ENCODE measurements around the gene DICER1.
"Not testable (repeated sequence)": the region's sequence is repeated elsewhere in the genome, so short reads cannot be mapped to it uniquely, and the experiment has no call there.

The DICER1 gene, protein sequence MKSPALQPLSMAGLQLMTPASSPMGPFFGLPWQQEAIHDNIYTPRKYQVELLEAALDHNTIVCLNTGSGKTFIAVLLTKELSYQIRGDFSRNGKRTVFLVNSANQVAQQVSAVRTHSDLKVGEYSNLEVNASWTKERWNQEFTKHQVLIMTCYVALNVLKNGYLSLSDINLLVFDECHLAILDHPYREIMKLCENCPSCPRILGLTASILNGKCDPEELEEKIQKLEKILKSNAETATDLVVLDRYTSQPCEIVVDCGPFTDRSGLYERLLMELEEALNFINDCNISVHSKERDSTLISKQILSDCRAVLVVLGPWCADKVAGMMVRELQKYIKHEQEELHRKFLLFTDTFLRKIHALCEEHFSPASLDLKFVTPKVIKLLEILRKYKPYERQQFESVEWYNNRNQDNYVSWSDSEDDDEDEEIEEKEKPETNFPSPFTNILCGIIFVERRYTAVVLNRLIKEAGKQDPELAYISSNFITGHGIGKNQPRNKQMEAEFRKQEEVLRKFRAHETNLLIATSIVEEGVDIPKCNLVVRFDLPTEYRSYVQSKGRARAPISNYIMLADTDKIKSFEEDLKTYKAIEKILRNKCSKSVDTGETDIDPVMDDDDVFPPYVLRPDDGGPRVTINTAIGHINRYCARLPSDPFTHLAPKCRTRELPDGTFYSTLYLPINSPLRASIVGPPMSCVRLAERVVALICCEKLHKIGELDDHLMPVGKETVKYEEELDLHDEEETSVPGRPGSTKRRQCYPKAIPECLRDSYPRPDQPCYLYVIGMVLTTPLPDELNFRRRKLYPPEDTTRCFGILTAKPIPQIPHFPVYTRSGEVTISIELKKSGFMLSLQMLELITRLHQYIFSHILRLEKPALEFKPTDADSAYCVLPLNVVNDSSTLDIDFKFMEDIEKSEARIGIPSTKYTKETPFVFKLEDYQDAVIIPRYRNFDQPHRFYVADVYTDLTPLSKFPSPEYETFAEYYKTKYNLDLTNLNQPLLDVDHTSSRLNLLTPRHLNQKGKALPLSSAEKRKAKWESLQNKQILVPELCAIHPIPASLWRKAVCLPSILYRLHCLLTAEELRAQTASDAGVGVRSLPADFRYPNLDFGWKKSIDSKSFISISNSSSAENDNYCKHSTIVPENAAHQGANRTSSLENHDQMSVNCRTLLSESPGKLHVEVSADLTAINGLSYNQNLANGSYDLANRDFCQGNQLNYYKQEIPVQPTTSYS (N-terminal part only)

DNA sequence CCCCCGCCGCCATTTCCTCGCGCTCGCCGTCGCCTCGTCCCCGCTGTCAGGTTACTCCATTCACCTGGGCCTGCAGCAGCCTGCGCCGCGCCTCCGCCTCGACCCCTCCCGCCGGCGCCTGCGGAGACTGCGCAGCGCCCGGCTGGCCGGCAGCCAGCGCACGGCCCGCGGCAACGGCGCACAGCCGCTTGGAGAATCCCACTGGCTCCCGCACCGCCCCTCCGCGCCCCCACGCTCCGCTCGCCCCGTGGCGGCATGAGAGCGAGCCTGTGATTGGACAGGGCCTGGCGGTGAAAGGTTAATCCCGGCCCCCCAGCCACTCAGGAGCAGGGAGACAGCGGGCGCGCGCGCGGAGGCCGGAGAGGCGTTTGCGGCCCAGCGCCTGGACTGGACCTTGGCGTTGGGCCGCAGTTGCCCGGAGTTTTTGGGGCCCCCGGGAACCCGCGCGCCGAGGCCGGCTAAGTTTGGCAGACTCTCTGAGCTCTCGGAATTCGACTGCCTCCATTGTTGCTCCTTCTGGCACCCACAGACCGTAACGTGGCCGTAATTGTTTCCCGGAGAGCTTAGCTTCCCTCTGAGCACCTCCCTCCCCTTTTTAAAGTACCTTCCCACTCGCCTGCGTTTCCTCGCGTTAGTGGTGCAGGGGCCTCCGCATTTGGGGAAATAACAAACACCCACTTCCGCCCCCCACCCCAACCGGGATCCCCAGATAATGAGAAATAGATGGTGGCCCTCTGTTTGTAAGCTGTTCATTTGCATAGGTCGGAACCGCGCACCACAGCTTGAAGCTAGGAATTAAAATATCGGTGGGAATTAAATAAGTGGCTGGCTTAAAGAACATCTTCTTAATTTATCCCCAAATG, at the start of gene DICER1:
TSS of gene DICER1 (minus strand) at position 203 of the 863 bp plus-strand sequence. CDS start 24,071 bp downstream, outside the sequence.
- Histone ChIP-seq H3K4me3 (ENCODE audit: low read depth in 1 of 2, low read length in 1 of 2) (peak within 1 kb of the TSS; percentile 89), H3K27me3 (no peaks in the 10 kb centered on the region), H3K36me3 (no peaks in the 10 kb centered on the region), H3K9me3 (no peaks in the 10 kb centered on the region), H3K4me1 (ENCODE audit: control insufficient read depth in 1 of 2, insufficient read depth in 1 of 2, low read depth in 1 of 2, low read length in 1 of 2) (peaks cover 35 to 38% of the 10 kb centered on the region in 2 experiments), H3K27ac (peak within 1 kb of the TSS; percentile 98)
- TF ChIP-seq, protein P1, sequence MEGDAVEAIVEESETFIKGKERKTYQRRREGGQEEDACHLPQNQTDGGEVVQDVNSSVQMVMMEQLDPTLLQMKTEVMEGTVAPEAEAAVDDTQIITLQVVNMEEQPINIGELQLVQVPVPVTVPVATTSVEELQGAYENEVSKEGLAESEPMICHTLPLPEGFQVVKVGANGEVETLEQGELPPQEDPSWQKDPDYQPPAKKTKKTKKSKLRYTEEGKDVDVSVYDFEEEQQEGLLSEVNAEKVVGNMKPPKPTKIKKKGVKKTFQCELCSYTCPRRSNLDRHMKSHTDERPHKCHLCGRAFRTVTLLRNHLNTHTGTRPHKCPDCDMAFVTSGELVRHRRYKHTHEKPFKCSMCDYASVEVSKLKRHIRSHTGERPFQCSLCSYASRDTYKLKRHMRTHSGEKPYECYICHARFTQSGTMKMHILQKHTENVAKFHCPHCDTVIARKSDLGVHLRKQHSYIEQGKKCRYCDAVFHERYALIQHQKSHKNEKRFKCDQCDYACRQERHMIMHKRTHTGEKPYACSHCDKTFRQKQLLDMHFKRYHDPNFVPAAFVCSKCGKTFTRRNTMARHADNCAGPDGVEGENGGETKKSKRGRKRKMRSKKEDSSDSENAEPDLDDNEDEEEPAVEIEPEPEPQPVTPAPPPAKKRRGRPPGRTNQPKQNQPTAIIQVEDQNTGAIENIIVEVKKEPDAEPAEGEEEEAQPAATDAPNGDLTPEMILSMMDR (IDR thresholded peaks at IDR 0.05) = peak; percentile 37

DNA sequence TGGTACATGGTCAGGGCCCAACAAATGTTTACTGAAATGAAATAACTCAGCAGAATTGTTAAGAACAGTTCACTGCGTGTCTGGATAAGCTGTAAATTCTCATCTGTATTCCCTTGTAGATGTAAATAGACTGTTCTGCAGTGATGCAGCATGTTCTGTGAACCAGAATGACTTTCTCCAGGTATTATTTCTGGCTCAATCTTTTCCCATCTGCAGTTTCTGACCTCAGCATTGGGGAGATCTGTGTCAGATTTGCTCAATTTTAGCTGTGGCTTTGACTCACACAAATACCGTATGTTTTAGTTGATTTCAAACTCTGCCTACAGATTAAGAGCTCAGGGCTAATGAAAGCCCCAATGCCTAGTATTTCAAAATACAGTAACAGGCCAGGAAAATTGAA, 49.2 kb upstream of the DICER1 start:
- H3K4me3 ChIP-seq (ENCODE audit: low read depth in 1 of 2, low read length in 1 of 2) = no peak overlapping the region
- no peak overlapping the region for H3K27ac ChIP-seq
- TF ChIP-seq, protein P1 (IDR thresholded peaks at IDR 0.05) = no peak
- no peaks in the 10 kb centered on the region for H3K4me1 ChIP-seq (ENCODE audit: control insufficient read depth in 1 of 2, insufficient read depth in 1 of 2, low read depth in 1 of 2, low read length in 1 of 2)
- H3K27me3 ChIP-seq = no peaks in the 10 kb centered on the region
- H3K36me3 ChIP-seq = no peaks in the 10 kb centered on the region
- H3K9me3 ChIP-seq = no peaks in the 10 kb centered on the region

DNA sequence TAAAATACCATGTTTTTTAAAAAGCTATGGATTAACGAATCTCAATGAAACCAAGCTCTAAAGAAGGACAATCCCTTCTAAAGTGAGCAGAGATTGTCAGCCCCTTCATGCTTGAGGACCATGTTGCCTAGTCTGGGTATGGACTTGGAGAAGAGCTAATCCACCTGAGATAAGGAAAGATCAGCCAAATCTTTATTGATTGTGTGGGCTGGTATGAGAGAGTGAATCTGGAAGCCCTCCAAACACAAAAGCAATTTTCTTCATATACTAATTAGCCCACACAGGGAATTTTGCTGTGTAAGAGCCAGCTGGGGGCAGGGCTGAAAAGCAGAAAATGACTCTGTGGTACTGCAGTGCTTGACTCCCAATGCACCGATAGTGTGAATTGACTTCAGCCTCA, 47.4 kb upstream of the DICER1 start:
- Histone ChIP-seq H3K27me3 (no peaks in the 10 kb centered on the region), H3K4me1 (ENCODE audit: control insufficient read depth in 1 of 2, insufficient read depth in 1 of 2, low read depth in 1 of 2, low read length in 1 of 2) (no peaks in the 10 kb centered on the region), H3K9me3 (no peaks in the 10 kb centered on the region), H3K36me3 (no peaks in the 10 kb centered on the region), H3K4me3 (ENCODE audit: low read depth in 1 of 2, low read length in 1 of 2) (no peak overlapping the region), H3K27ac (no peak overlapping the region)
- TF ChIP-seq, protein P1 (IDR thresholded peaks at IDR 0.05) = no peak

DNA sequence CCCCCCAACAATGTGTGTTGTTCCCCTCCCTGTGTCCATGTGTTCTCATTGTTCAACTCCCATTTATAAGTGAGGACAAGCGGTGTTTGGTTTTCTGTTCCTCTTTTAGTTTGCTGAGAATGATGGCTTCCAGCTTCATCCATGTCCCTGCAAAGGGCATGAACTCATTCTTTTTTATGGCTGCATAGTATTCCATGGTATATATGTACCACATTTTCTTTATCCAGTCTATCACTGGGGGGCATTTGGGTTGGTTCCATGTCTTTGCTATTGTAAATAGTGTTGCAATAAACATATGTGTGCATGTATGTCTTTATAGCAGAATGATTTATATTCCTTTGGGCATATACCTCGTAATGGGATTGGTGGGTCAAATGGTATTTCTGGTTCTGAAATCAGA, 44.4 kb upstream of the DICER1 start:
- not testable (repeated sequence) for H3K9me3 ChIP-seq; H3K4me1 ChIP-seq (ENCODE audit: control insufficient read depth in 1 of 2, insufficient read depth in 1 of 2, low read depth in 1 of 2, low read length in 1 of 2); H3K36me3 ChIP-seq; H3K27me3 ChIP-seq; H3K27ac ChIP-seq; H3K4me3 ChIP-seq (ENCODE audit: low read depth in 1 of 2, low read length in 1 of 2)

DNA sequence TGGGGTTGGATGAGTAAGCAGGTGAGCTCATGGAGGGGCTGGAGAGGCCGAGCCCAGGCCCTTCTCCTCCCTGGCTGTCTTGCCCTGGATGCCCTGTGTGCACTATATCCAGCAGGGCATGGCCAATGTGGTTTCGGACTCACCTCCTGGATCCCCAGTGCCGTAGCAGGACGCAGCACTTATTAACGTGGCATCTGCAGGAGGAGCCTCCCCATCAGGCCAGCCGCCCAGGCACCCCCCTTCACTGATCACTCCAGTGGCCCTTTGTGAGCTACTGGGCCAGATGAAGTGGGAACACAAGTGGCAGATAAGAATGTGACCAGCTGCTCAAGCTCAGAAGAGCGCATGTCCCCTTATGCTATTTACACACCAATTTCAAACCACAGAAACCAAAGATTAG, 43.1 kb upstream of the DICER1 start:
- no peaks in the 10 kb centered on the region for H3K9me3 ChIP-seq
- no peaks in the 10 kb centered on the region for H3K36me3 ChIP-seq
- H3K4me3 ChIP-seq (ENCODE audit: low read depth in 1 of 2, low read length in 1 of 2) = no peak overlapping the region
- no peak overlapping the region for H3K27ac ChIP-seq
- no peaks in the 10 kb centered on the region for H3K27me3 ChIP-seq
- H3K4me1 ChIP-seq (ENCODE audit: control insufficient read depth in 1 of 2, insufficient read depth in 1 of 2, low read depth in 1 of 2, low read length in 1 of 2) = no peaks in the 10 kb centered on the region
- TF ChIP-seq, protein P1 (IDR thresholded peaks at IDR 0.05) = no peak

Measured in neutrophil (primary cell).